ENCODE results near the gene MTERF4.

- TF ChIP-seq CTCF (conservative IDR thresholded peaks at IDR 0.05 in 1 of 2, IDR thresholded peaks at IDR 0.05 in 1 of 2; ENCODE audit: extremely low read depth in 1 of 2, insufficient read depth in 1 of 2, low read depth in 1 of 2, low read length in 2 of 2) (no peak), EZH2 (IDR thresholded peaks at IDR 0.05; ENCODE audit: borderline replicate concordance, low read length) (no peak)
Measured at GRCh38 chr2:241110089-241110606, 8.1 kb upstream of the MTERF4 start.
